GM15510 (cell line): Measurements from ENCODE around the gene PHACTR2.

Experiments used
- POLR2A ChIP-seq: IDR thresholded peaks from 3 replicates; pipeline ENCODE4 v1.6.1; 2011; ENCODE audit warnings: borderline replicate concordance; ENCODE audit not compliant: insufficient read length; ENCODE audit errors: extremely low read depth

Gene PHACTR2

GRCh38 chr6:143840595-143841265, 163.0 kb downstream of the PHACTR2 start:
- no peak for TF ChIP-seq POLR2A

GRCh38 chr6:143842461-143842901, 164.7 kb downstream of the PHACTR2 start:
- no peak for TF ChIP-seq POLR2A

- peak; percentile 78 for TF ChIP-seq POLR2A
Observed at GRCh38 chr6:143842902-143843676, 165.3 kb downstream of the PHACTR2 start, which contains the start of gene LTV1. TSS of gene LTV1 (plus strand) at chr6:143843338. CDS start at chr6:143843478, 140 bp downstream.

DNA sequence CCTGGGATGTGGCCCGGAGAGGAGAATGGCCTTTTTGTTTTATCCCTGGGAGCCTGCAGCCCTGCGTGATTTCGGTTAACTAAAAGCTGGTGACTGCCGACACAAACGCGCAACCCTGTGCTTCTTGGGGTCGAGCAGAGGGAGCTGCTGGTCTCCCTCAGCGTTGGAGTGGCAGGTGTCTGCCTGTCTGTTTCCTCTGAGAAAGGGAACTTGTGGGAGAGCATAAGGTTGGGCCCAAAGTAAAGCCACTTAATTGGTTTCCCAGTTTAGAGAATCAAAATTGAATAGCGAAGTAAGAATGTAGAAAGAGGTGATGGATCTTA, 165.9 kb downstream of the PHACTR2 start:
- TF ChIP-seq POLR2A: no peak

- no peak for TF ChIP-seq POLR2A
Observed at GRCh38 chr6:143844006-143844405, 166.2 kb downstream of the PHACTR2 start.

- TF ChIP-seq POLR2A: no peak
Observed at GRCh38 chr6:143845033-143845432, 167.3 kb downstream of the PHACTR2 start.

DNA sequence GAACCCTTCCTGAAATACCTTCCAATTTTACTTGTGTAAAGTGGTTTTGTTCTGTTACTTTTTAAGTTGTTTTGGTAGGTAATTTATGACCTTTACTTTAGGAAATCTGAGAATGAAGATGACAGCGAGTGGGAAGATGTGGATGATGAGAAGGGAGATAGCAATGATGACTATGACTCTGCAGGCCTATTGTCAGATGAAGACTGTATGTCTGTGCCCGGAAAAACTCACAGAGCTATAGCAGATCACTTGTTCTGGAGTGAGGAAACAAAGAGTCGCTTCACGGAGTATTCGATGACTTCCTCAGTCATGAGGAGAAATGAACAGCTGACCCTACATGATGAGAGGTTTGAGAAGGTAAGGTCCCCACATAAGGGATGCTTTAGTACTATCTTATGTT, 179.9 kb downstream of the PHACTR2 start:
- TF ChIP-seq POLR2A: no peak

DNA sequence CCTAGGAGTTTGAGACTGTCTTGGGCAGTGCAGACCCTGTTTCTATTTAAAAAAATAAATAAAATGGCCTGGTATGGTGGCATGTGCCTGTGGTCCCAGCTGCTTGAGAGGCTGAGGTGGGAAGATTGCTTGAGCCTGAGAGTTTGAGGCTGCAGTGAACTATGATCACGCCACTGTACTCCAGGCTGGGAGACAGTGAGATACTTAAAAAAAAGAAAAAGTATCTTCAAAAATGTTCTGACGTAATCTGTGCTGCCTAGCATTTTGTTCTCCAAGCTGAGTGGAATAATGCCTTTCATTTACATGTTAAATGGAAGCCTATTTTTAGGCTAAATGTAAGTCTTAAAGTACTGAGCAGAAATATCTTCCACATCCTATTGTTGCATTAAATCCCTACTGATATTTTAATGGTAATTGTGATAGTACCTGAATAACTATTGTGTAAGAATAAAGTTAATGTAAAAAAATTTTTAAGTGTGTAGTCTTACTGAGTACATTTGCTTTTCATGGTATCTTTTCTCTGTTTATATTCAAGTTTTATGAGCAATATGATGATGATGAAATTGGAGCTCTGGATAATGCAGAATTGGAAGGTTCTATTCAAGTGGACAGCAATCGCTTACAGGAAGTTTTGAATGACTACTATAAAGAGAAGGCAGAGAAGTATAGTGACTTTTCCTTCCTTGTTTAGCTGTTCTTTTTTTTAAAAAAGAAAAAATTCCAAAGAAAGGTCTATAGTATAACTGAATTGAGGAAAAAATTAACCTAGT, 182.3 kb downstream of the PHACTR2 start:
- no peak for TF ChIP-seq POLR2A

DNA sequence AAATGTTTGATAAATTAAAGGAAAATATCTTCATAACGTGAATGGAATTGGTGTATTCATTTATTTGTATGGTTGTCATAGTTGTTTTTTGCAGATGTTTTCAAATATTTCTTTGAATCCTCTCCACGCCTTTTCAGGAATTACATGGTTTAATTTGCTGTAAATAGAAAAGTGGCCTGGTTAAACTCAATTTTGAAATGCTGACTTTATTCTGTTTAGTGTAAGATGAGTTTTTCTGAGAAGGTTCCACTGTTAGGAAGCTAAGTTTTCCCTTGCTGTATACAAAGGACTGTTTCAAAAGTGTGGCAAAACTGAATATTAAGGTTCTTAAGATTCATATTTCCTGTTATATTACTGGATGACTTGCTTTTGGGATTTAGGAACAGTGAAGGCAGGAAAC, 186.0 kb downstream of the PHACTR2 start:
- no peak for TF ChIP-seq POLR2A

- TF ChIP-seq POLR2A: no peak
Observed at GRCh38 chr6:143864234-143864633, 186.5 kb downstream of the PHACTR2 start, which contains the start of gene ZC2HC1B. TSS of gene ZC2HC1B (plus strand) at chr6:143864474. CDS start at chr6:143864540, 66 bp downstream.

DNA sequence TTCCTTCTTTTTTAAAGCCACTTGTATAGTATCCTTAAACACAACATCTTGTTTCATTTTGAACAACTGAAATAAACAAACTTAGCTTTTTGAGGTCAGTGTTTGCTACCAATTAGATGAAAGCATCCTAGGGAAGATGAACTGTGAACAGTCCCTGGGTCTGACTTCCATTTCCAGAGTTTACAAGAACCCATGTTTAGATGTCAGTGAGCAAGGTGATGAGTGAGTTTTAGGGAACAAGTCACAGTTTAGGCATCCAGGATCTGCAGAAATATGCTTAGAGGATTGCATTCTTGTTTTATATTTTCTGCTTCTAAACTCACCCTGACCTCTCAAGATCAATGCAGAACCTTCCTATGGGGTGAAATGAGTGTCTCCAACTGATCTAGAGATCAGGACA, 189.5 kb downstream of the PHACTR2 start:
- no peak for TF ChIP-seq POLR2A

- no peak for TF ChIP-seq POLR2A
Observed at GRCh38 chr6:143872201-143872600, 194.4 kb downstream of the PHACTR2 start.

DNA sequence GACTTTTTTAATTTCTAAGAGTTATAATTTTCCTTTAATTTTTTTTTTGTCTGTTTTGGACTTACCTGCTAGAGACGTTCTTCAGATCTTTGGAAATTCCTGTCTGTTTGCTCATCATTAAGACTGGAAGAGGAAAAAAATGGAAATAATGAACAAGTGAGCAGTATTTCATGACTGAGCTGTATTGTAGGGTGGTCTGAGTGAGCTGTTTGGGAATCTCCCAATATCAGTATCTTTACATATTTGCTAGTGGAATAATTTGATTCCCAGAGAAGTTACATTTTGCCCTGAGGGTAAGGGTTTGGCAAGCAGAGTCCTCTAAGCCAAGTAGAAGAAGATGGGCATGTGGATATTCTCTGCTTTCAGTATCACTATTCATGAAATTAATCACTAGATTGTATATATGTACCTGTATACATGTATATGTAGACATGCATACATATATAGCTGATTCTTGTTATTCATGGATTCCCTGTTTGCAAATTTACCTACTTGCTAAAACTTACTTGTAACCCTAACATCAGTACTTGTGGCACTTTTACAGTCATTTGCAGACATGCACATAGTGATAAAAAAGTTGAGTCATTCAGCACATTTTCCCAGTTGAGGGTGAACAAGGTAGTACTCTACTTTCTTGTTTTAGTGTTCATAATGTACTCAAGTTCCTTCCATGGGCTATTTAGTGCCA, 200.0 kb downstream of the PHACTR2 start:
- TF ChIP-seq POLR2A: no peak

DNA sequence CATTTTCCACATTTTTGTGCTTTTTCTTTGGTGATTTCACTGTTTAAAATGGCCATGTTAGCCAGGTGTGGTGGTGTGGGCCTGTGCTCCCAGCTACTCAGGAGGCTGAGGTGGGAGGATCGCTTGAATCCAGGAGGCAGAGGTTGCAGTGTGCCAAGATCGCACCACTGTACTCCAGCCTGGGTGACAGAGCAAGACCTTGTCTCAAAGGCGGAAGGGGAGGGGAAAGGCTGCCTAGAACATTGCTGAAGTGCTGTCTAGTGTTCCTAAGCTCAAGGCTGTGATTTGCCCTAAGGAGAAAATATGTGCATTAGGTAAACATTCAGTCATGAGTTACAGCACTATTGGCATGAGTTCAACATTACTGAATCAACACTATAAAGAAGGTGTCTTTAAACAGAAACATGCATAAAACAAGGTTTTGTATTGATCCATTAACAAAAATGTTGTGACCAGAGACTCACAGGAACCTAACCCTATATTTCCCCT, 200.6 kb downstream of the PHACTR2 start:
- no peak for TF ChIP-seq POLR2A
